B cell (primary cell): ENCODE measurements around the gene ZFR. TPM values are rescaled to one million over a fixed set of nuclear protein-coding genes. Genes with fewer than 3 reads are reported as not detected.

Source experiments
- ATAC-seq: fragments of 200-7000 bp; cut with Tn5 transposase; one replicate; pipeline ENCODE4 v1.10.0; 2021; ENCODE audit warnings: low read depth, mild to moderate bottlenecking, moderate number of reproducible peaks, moderate library complexity
- CTCF ChIA-PET: fragments of 350-600 bp; sonication (Branson Sonifier 250); formaldehyde crosslinking; loops from one replicate; lab custom pipeline; 2021; ENCODE audit warnings: antibody characterized with exemption, inconsistent platforms; lab: Charles Lee
- POLR2A ChIA-PET: fragments of 350-600 bp; sonication (Branson Sonifier 250); formaldehyde crosslinking; loops from one replicate; lab custom pipeline; 2021; ENCODE audit warnings: antibody characterized with exemption; lab: Charles Lee
- DNase-seq: peaks from one replicate; pipeline ENCODE4 v3.0.0; 2013
- H2AFZ ChIP-seq: 2 replicates; pipeline ENCODE4 v1.6.1; 2012; ENCODE audit warnings: mild to moderate bottlenecking, low read depth, low read length; ENCODE audit not compliant: insufficient read depth, poor library complexity, severe bottlenecking
- H3K27ac ChIP-seq, 2 donors: 1 replicate in 1 of 2; 2 replicates in 1 of 2; pipeline ENCODE4 v1.5.1; 2012 to 2013; ENCODE audit warnings: low read length in 2 of 2, mild to moderate bottlenecking in 2 of 2, moderate library complexity in 1 of 2
- H3K27me3 ChIP-seq, 4 experiments: fragments of 200-600 bp in 1 of 4; sonication (generic) in 1 of 4; replicated peaks in 1 of 4; 1 replicate in 2 of 4; 2 replicates in 2 of 4; pipeline versions ENCODE4 v1.6.1 to v1.7.0; 2013 to 2016; ENCODE audit warnings: low read length in 3 of 4, mild to moderate bottlenecking in 2 of 4, mixed read lengths in 1 of 4, moderate library complexity in 1 of 4; ENCODE audit not compliant: insufficient read depth in 4 of 4, control insufficient read depth in 3 of 4; ENCODE audit errors: control extremely low read depth in 1 of 4
- H3K36me3 ChIP-seq, 2 experiments: replicated peaks in 1 of 2; 1 replicate in 1 of 2; 2 replicates in 1 of 2; pipeline versions ENCODE4 v1.6.1 to v1.7.1; 2013; ENCODE audit warnings: low read length in 1 of 2; ENCODE audit not compliant: insufficient read depth in 2 of 2, control insufficient read depth in 1 of 2; ENCODE audit errors: control extremely low read depth in 1 of 2, extremely low read depth in 1 of 2
- H3K4me1 ChIP-seq, 2 donors: fragments of 200-600 bp in 1 of 2; sonication (generic) in 1 of 2; 1 replicate in 1 of 2; 2 replicates in 1 of 2; pipeline versions ENCODE4 v1.5.1 to v1.6.1; 2013 to 2017; ENCODE audit warnings: low read length in 2 of 2; ENCODE audit not compliant: control insufficient read depth in 2 of 2, insufficient read depth in 2 of 2
- H3K4me2 ChIP-seq: replicated peaks from 2 replicates; pipeline ENCODE3; 2012; ENCODE audit warnings: mild to moderate bottlenecking, low read depth, low read length; ENCODE audit not compliant: poor library complexity, severe bottlenecking
- H3K4me3 ChIP-seq, 5 experiments: fragments of 200-600 bp in 1 of 5; sonication (generic) in 1 of 5; 1 replicate in 3 of 5; 2 replicates in 2 of 5; pipeline versions ENCODE4 v1.5.1 to v1.7.0; 2011 to 2016; ENCODE audit warnings: low read length in 4 of 5, mild to moderate bottlenecking in 4 of 5, low read depth in 2 of 5, control low read depth in 1 of 5, moderate library complexity in 1 of 5; ENCODE audit not compliant: insufficient read depth in 1 of 5; ENCODE audit errors: control extremely low read depth in 1 of 5, extremely low read depth in 1 of 5
- H3K79me2 ChIP-seq: fragments of 200-600 bp; sonication (generic); one replicate; pipeline ENCODE4 v1.6.0; 2016; ENCODE audit warnings: low read length; ENCODE audit not compliant: control insufficient read depth, insufficient read depth
- H3K9ac ChIP-seq: fragments of 200-600 bp; sonication (generic); 2 replicates; pipeline ENCODE4 v1.6.1; 2017; ENCODE audit warnings: mild to moderate bottlenecking, low read length, moderate library complexity
- H3K9me3 ChIP-seq, 3 donors: one replicate each; pipeline versions ENCODE4 v1.6.1 to v1.7.1; 2013; ENCODE audit warnings: low read length in 2 of 3; ENCODE audit not compliant: control insufficient read depth in 2 of 3, insufficient read depth in 1 of 3; ENCODE audit errors: control extremely low read depth in 1 of 3
- H4K20me1 ChIP-seq: 2 replicates; pipeline ENCODE4 v1.6.0; 2012; ENCODE audit warnings: mild to moderate bottlenecking, low read length; ENCODE audit not compliant: insufficient read depth, control insufficient read depth, poor library complexity, severe bottlenecking
- H3K27ac Mint-ChIP-seq: one replicate; pipeline ENCODE4 v1.8.0; 2021; ENCODE audit warnings: mixed read lengths
- H3K27me3 Mint-ChIP-seq: one replicate; pipeline ENCODE4 v1.8.0; 2021; ENCODE audit warnings: mixed read lengths
- H3K4me1 Mint-ChIP-seq: one replicate; pipeline ENCODE4 v1.8.0; 2021; ENCODE audit warnings: mixed read lengths
- H3K4me3 Mint-ChIP-seq: one replicate; pipeline ENCODE4 v1.8.0; 2021; ENCODE audit warnings: mixed read lengths
- H3K9me3 Mint-ChIP-seq: one replicate; pipeline ENCODE4 v1.8.0; 2022; ENCODE audit warnings: mixed read lengths; ENCODE audit not compliant: insufficient read depth
- CTCF ChIP-seq: fragments of 200-600 bp; IDR thresholded peaks from one replicate; pipeline ENCODE4 v1.8.0; 2022; ENCODE audit warnings: antibody characterized with exemption, mild to moderate bottlenecking
- EZH2 ChIP-seq: IDR thresholded peaks from 2 replicates; pipeline ENCODE4 v1.6.1; 2012; ENCODE audit warnings: borderline replicate concordance, low read depth, mild to moderate bottlenecking, moderate library complexity, low read length; ENCODE audit not compliant: insufficient read depth, poor library complexity, severe bottlenecking
- WGBS: methylation state at CpG from one replicate; pipeline ENCODE4 v1.1.5; 2013; ENCODE audit warnings: missing lambda C conversion rate; ENCODE audit not compliant: insufficient coverage; 5-methylcytosine and 5-hydroxymethylcytosine counted together
- intact Hi-C: fragments of 100-400 bp; cut with micrococcal nuclease; formaldehyde crosslinking; loops from one replicate; pipeline ENCODE4 v1.10.0; 2022
- polyA plus RNA-seq: library from polyadenylated mRNA; depleted of rRNA; stranded (reverse); fragments of >200 nt; gene quantifications from 2 replicates; pipeline ENCODE4 v1.2.3, GENCODE V29; 2012
- total RNA-seq, 2 donors: library from RNA; stranded (reverse); fragments of 120-200 nt in 1 of 2; gene quantifications; 1 replicate in 1 of 2; 2 replicates in 1 of 2; pipeline versions ENCODE4 v1.2.3 to v1.2.4, GENCODE V29; 2013 to 2022

The ZFR gene
- total and polyA plus RNA-seq, 2 donors (not counting 1 experiment from before 2014, with no cell fraction given): 31.4 to 69.0 TPM

- Histone ChIP-seq H3K79me2 (peaks cover 24% of the 10 kb centered on the region), H3K27ac (no peak overlapping the region), H3K4me1 (no peaks in the 10 kb centered on the region), H3K9me3 (no peaks in the 10 kb centered on the region), H3K4me3 (no peak overlapping the region), H4K20me1 (peaks cover 19% of the 10 kb centered on the region), H2AFZ (no peak overlapping the region), H3K4me2 (no peak overlapping the region), H3K27me3 (no peaks in the 10 kb centered on the region), H3K36me3 (peaks cover 13 to 92% of the 10 kb centered on the region in 2 experiments), H3K9ac (no peak overlapping the region)
- Mint-ChIP-seq H3K9me3 (no peaks in the 10 kb centered on the region), H3K27me3 (no peaks in the 10 kb centered on the region), H3K27ac (no peak overlapping the region), H3K4me3 (no peak overlapping the region), H3K4me1 (peaks cover 2% of the 10 kb centered on the region)
- POLR2A ChIA-PET: no interaction called here
- no peak for ATAC-seq
- TF ChIP-seq EZH2: no peak
- TF ChIP-seq CTCF: no peak
- CTCF ChIA-PET: interaction anchor here (0.9 kb wide), 1 partner anchor 18 kb away, joined by 3 read pairs; no protein-coding TSS in a partner anchor
- no peak for DNase-seq
- intact Hi-C loops: loop anchor here (5.0 kb wide), 1 partner anchor 36 kb away; the partner anchor contains the start of gene ZFR
- no CpG with 5 or more reads among the region's 2 CpGs for WGBS
Measured at GRCh38 chr5:32406650-32407049, 37.9 kb downstream of the ZFR start.

GRCh38 chr5:32405507-32405906, 39.0 kb downstream of the ZFR start:
- Histone ChIP-seq H3K27ac (no peak overlapping the region), H3K36me3 (peaks cover 16 to 93% of the 10 kb centered on the region in 2 experiments), H3K4me2 (no peak overlapping the region), H2AFZ (no peak overlapping the region), H3K9ac (no peak overlapping the region), H3K4me3 (no peak overlapping the region), H3K27me3 (no peaks in the 10 kb centered on the region), H3K4me1 (no peaks in the 10 kb centered on the region), H3K9me3 (no peaks in the 10 kb centered on the region), H3K79me2 (peaks cover 16% of the 10 kb centered on the region), H4K20me1 (peaks cover 15% of the 10 kb centered on the region)
- DNase-seq (no peak), ATAC-seq (no peak)
- no peaks in the 10 kb centered on the region for H3K27me3 Mint-ChIP-seq
- H3K27ac Mint-ChIP-seq: no peak overlapping the region
- no peaks in the 10 kb centered on the region for H3K4me1 Mint-ChIP-seq
- ChIA-PET CTCF (interaction anchor here (0.8 kb wide), 1 partner anchor 184 kb away, joined by 3 read pairs; no protein-coding TSS in a partner anchor), POLR2A (no interaction called here)
- H3K9me3 Mint-ChIP-seq: no peaks in the 10 kb centered on the region
- intact Hi-C loops: loop anchor here (5.0 kb wide), 1 partner anchor 37 kb away; the partner anchor contains the start of gene ZFR
- WGBS: 100% methylated on average over 4 of the region's 5 CpGs
- H3K4me3 Mint-ChIP-seq: no peak overlapping the region
- TF ChIP-seq EZH2 (no peak), CTCF (no peak)
